NCI-H1048 (cell line): Measurements from ENCODE around the gene GTF2I.
"Not testable (repeated sequence)": the region's sequence is repeated elsewhere in the genome, so short reads cannot be mapped to it uniquely, and the experiment has no call there.

ENCODE experiments used
- DNase-seq: peaks from one replicate; lab custom pipeline; 2025; lab: John Stamatoyannopoulos, UW

GTF2I gene

GRCh38 chr7:74775111-74775510 lies 117.6 kb downstream of the GTF2I start:
- DNase-seq = not testable (repeated sequence)

GRCh38 chr7:74779053-74779452 lies 121.5 kb downstream of the GTF2I start:
- DNase-seq = not testable (repeated sequence)

DNA sequence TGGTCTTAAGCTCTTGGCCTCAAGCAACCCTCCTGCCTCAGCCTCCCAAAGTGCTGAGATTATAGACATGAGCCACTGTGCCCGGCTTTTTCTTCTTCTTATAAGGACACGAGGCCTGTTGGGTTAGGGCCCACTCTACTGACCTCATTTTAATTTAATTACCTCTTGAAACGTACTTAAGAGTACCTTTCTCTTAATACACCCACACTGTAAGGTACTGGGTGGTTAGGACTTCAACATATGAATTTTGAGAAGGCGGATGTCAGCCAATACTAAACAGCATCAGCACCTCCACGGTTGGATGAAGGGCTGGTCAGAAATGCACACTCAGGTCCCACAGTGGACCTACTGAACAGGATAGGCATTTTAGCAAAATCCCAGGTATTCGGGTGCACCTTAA lies 124.2 kb downstream of the GTF2I start:
- not testable (repeated sequence) for DNase-seq

GRCh38 chr7:74783595-74783994 lies 126.1 kb downstream of the GTF2I start:
- not testable (repeated sequence) for DNase-seq

GRCh38 chr7:74788369-74789150 lies 131.0 kb downstream of the GTF2I start:
- not testable (repeated sequence) for DNase-seq

DNA sequence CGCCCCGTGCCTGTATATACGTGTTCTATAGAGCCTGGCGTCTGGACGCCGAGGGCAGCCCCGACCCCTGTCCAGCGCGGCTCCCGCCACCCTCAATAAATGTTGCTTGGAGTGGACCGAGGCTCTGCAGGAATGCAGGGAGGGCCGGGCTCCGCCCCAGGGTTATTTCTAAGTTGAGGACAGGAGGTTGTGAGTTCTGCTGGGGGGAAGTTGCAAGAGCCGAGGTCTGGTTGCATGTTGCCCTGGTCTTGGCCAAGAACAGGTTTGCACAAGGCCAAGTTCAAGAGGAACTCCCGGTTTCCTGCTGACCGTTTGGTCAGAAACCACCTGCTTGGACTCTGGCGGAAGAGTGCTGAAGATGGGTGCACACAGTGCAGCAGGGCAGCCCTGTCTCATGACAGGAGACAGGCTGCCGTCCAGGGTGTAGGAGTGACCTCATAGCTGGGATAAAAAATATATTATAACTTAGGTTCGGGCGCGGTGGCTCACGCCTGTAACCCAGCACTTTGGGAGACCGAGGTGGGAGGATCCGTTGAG lies 131.8 kb downstream of the GTF2I start:
- DNase-seq = not testable (repeated sequence)

DNA sequence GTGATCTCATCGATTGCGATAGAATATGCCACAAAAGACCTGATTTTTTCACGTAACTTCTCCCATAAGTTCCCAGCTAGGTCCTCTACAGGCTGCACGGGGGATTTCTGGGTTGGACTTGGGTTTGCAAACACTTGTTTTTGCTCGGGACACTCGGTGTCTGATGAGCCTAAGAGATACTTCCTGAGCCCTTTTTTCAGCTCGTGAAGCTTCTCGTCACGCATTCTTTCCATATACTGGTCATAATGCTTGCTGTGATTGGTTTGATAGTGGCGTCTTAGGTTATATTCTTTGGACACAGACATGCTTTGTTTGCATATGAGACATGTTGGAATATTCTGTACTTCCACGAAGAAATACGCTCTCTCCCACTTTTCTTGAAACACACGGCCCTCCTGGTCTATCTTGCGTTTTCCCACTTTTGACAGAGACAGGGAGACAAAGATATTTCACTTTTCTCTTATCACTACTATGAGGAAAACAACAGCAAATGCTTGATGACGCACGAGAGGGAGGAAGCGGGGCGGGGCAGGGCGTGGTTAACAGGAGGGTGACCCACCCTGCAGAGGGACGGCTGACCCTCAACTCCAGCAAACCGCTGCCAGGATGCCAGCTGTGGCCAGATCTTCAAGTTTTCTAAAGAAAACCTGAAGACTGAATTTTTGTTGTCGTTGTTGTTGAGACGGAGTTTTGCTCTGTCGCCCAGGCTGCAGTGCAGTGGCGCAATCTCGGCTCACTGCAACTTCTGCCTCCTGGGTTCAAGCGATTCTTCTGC lies 140.5 kb downstream of the GTF2I start:
- not testable (repeated sequence) for DNase-seq

- DNase-seq = not testable (repeated sequence)
Measured at GRCh38 chr7:74798644-74799043, 141.1 kb downstream of the GTF2I start.
